GM18508 (cell line): ENCODE measurements around the gene POU2F1.
"Not testable (repeated sequence)": the region's sequence is repeated elsewhere in the genome, so short reads cannot be mapped to it uniquely, and the experiment has no call there.

Experiments used
- ATAC-seq: cut with Tn5 transposase; IDR thresholded peaks from one replicate; pipeline ENCODE4 v1.9.1; 2021; ENCODE audit warnings: moderate number of reproducible peaks; ENCODE audit not compliant: insufficient read depth, unreplicated experiment

POU2F1 gene

GRCh38 chr1:167202049-167202448 is 18.6 kb upstream of the POU2F1 start:
- no peak for ATAC-seq

- ATAC-seq = not testable (repeated sequence)
Observed at GRCh38 chr1:167205306-167206050, 15.2 kb upstream of the POU2F1 start.

- no peak for ATAC-seq
Observed at GRCh38 chr1:167206166-167206835, 14.4 kb upstream of the POU2F1 start.

GRCh38 chr1:167207940-167208623 is 12.6 kb upstream of the POU2F1 start:
- no peak for ATAC-seq

- no peak for ATAC-seq
Observed at GRCh38 chr1:167208624-167208976, 12.1 kb upstream of the POU2F1 start.

- no peak for ATAC-seq
Observed at GRCh38 chr1:167209044-167209443, 11.6 kb upstream of the POU2F1 start.

- no peak for ATAC-seq
Observed at GRCh38 chr1:167210966-167211674, 9.6 kb upstream of the POU2F1 start.

- ATAC-seq = no peak
Observed at GRCh38 chr1:167212025-167212424, 8.7 kb upstream of the POU2F1 start.

- no peak for ATAC-seq
Observed at GRCh38 chr1:167216809-167217208, 3.9 kb upstream of the POU2F1 start.

- no peak for ATAC-seq
Observed at GRCh38 chr1:167219194-167219593, 1.5 kb upstream of the POU2F1 start.

- peak; percentile 25 for ATAC-seq
Observed at GRCh38 chr1:167219646-167220536, 795 bp upstream of the POU2F1 start.

GRCh38 chr1:167221126-167221737 is 546 bp downstream of the POU2F1 start:
- no peak for ATAC-seq

- ATAC-seq = peak; percentile 40
Observed at GRCh38 chr1:167221738-167222610, 1.3 kb downstream of the POU2F1 start.

GRCh38 chr1:167223144-167224103 is 2.7 kb downstream of the POU2F1 start:
- no peak for ATAC-seq

- not testable (repeated sequence) for ATAC-seq
Observed at GRCh38 chr1:167224734-167225235, 4.1 kb downstream of the POU2F1 start.

GRCh38 chr1:167225920-167226319 is 5.2 kb downstream of the POU2F1 start:
- ATAC-seq = no peak

GRCh38 chr1:167227934-167228378 is 7.3 kb downstream of the POU2F1 start:
- no peak for ATAC-seq
